ENCODE results near the gene ABHD6.
A peak's percentile ranks its signal among the peaks of the same experiment; 100 is the strongest.

The ABHD6 gene

GRCh38 chr3:58237941-58238681, 519 bp downstream of the ABHD6 start (continued):
- TF ChIP-seq, protein P1, sequence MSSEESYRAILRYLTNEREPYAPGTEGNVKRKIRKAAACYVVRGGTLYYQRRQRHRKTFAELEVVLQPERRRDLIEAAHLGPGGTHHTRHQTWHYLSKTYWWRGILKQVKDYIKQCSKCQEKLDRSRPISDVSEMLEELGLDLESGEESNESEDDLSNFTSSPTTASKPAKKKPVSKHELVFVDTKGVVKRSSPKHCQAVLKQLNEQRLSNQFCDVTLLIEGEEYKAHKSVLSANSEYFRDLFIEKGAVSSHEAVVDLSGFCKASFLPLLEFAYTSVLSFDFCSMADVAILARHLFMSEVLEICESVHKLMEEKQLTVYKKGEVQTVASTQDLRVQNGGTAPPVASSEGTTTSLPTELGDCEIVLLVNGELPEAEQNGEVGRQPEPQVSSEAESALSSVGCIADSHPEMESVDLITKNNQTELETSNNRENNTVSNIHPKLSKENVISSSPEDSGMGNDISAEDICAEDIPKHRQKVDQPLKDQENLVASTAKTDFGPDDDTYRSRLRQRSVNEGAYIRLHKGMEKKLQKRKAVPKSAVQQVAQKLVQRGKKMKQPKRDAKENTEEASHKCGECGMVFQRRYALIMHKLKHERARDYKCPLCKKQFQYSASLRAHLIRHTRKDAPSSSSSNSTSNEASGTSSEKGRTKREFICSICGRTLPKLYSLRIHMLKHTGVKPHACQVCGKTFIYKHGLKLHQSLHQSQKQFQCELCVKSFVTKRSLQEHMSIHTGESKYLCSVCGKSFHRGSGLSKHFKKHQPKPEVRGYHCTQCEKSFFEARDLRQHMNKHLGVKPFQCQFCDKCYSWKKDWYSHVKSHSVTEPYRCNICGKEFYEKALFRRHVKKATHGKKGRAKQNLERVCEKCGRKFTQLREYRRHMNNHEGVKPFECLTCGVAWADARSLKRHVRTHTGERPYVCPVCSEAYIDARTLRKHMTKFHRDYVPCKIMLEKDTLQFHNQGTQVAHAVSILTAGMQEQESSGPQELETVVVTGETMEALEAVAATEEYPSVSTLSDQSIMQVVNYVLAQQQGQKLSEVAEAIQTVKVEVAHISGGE (tag by site-specific recombination; conservative IDR thresholded peaks at IDR 0.05; ENCODE audit: low read depth): peak; percentile 39; the same call in 1 of the 2 replicates
- TF ChIP-seq ZEB2 (tag by site-specific recombination; IDR thresholded peaks at IDR 0.05) (peak; percentile 33; the same call in 1 of the 2 replicates), ZNF394 (tag by site-specific recombination; IDR thresholded peaks at IDR 0.05; ENCODE audit: borderline replicate concordance) (peak; percentile 79; the same call in 1 of the 2 replicates), ZNF530 (tag by site-specific recombination; IDR thresholded peaks at IDR 0.05; ENCODE audit: low read depth) (no peak), ZNF768 (tag by site-specific recombination; IDR thresholded peaks at IDR 0.05) (no peak), ZNF423 (tag by site-specific recombination; IDR thresholded peaks at IDR 0.05) (peak; percentile 8; the same call in 1 of the 2 replicates), ZNF335 (tag by site-specific recombination; conservative IDR thresholded peaks at IDR 0.05) (peak; percentile 87), ZNF211 (tag by site-specific recombination; IDR thresholded peaks at IDR 0.05; ENCODE audit: low read depth) (no peak), GLIS2 (tag by site-specific recombination; IDR thresholded peaks at IDR 0.05) (peak; percentile 53)
- TF ChIP-seq, protein P2, sequence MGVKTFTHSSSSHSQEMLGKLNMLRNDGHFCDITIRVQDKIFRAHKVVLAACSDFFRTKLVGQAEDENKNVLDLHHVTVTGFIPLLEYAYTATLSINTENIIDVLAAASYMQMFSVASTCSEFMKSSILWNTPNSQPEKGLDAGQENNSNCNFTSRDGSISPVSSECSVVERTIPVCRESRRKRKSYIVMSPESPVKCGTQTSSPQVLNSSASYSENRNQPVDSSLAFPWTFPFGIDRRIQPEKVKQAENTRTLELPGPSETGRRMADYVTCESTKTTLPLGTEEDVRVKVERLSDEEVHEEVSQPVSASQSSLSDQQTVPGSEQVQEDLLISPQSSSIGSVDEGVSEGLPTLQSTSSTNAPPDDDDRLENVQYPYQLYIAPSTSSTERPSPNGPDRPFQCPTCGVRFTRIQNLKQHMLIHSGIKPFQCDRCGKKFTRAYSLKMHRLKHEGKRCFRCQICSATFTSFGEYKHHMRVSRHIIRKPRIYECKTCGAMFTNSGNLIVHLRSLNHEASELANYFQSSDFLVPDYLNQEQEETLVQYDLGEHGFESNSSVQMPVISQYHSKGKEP (tag by site-specific recombination; IDR thresholded peaks at IDR 0.05): 0 out of 2 replicates have a peak, but pooled peaks have one; percentile 10

GRCh38 chr3:58238830-58239229, 1.2 kb downstream of the ABHD6 start:
- H3K9me3 ChIP-seq (ENCODE audit: control insufficient read depth, insufficient read depth, low read depth, low read length): no peaks in the 10 kb centered on the region
- no peaks in the 10 kb centered on the region for H3K36me3 ChIP-seq (ENCODE audit: control insufficient read depth in 2 of 2, insufficient read depth in 1 of 2, low read length in 2 of 2)
- peaks cover 2% of the 10 kb centered on the region; the same call in 1 of the 2 replicates for H3K4me1 ChIP-seq (ENCODE audit: control insufficient read depth, insufficient read depth, low read length)
- TF ChIP-seq ZNF221 (tag by site-specific recombination; IDR thresholded peaks at IDR 0.05; ENCODE audit: borderline replicate concordance) (no peak), MZF1 (tag by site-specific recombination; IDR thresholded peaks at IDR 0.05; ENCODE audit: borderline replicate concordance) (no peak), ZNF266 (tag by site-specific recombination; IDR thresholded peaks at IDR 0.05; ENCODE audit: low read depth) (no peak), ZNF416 (tag by site-specific recombination; IDR thresholded peaks at IDR 0.05) (no peak), ZNF658 (tag by site-specific recombination; IDR thresholded peaks at IDR 0.05) (no peak), KLF1 (tag by site-specific recombination; IDR thresholded peaks at IDR 0.05) (no peak), ZFP69B (tag by site-specific recombination; IDR thresholded peaks at IDR 0.05) (no peak), OSR2 (tag by site-specific recombination; IDR thresholded peaks at IDR 0.05) (no peak), ZNF121 (tag by site-specific recombination; IDR thresholded peaks at IDR 0.05) (no peak), ZNF324 (tag by site-specific recombination; IDR thresholded peaks at IDR 0.05) (no peak), ZNF133 (tag by site-specific recombination; IDR thresholded peaks at IDR 0.05) (no peak), ZNF707 (tag by site-specific recombination; IDR thresholded peaks at IDR 0.05) (no peak), ZNF571 (tag by site-specific recombination; IDR thresholded peaks at IDR 0.05) (no peak), ZSCAN30 (tag by site-specific recombination; IDR thresholded peaks at IDR 0.05) (no peak), ZNF629 (tag by site-specific recombination; IDR thresholded peaks at IDR 0.05) (no peak), ZNF23 (tag by site-specific recombination; IDR thresholded peaks at IDR 0.05; ENCODE audit: borderline replicate concordance) (no peak), OVOL3 (tag by site-specific recombination; IDR thresholded peaks at IDR 0.05) (no peak), HOXD13 (CRISPR knock-in tag; IDR thresholded peaks at IDR 0.05; ENCODE audit: borderline replicate concordance) (no peak), ZNF692 (tag by site-specific recombination; IDR thresholded peaks at IDR 0.05) (no peak)
- TF ChIP-seq, protein P3, sequence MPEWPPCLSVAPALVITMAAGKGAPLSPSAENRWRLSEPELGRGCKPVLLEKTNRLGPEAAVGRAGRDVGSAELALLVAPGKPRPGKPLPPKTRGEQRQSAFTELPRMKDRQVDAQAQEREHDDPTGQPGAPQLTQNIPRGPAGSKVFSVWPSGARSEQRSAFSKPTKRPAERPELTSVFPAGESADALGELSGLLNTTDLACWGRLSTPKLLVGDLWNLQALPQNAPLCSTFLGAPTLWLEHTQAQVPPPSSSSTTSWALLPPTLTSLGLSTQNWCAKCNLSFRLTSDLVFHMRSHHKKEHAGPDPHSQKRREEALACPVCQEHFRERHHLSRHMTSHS (tag by site-specific recombination; IDR thresholded peaks at IDR 0.05): no peak
- H3K4me3 ChIP-seq (ENCODE audit: low read depth, low read length): no peak overlapping the region
- CTCF ChIA-PET: interaction anchor here (0.8 to 1.5 kb wide), 3 partner anchors 21 to 61 kb away, joined by 3 to 5 read pairs (median 4); no protein-coding TSS in a partner anchor
- H3K27ac ChIP-seq (ENCODE audit: extremely low read depth, low read depth, low read length): no peak overlapping the region
- POLR2A ChIA-PET: interaction anchor here (1.1 kb wide), 1 partner anchor 67 kb away, joined by 3 read pairs; the partner anchor contains the start of genes HTD2 and RPP14

All from HEK293 (cell line).